Psoas muscle (tissue), 8 donors: ENCODE results near the gene FRMD6. TPM values are rescaled to one million over a fixed set of nuclear protein-coding genes. Genes with fewer than 3 reads are reported as not detected.

ENCODE experiments used
- ATAC-seq, 4 donors: fragments of 200-7000 bp; cut with Tn5 transposase; one replicate each; pipeline ENCODE4 v1.9.1; 2020; ENCODE audit warnings: moderate library complexity in 3 of 4, mild to moderate bottlenecking in 2 of 4
- DNase-seq, 2 donors: peaks; one replicate each; pipeline ENCODE4 v3.0.0-alpha.2; 2020
- H3K27ac ChIP-seq: fragments of 200-600 bp; one replicate; pipeline ENCODE4 v1.8.0; 2022
- H3K27me3 ChIP-seq, 3 donors: fragments of 200-600 bp in 1 of 3; one replicate each; pipeline versions ENCODE4 v1.6.1 to v1.8.0; 2013 to 2022; ENCODE audit warnings: low read length in 2 of 3, mild to moderate bottlenecking in 2 of 3, moderate library complexity in 1 of 3; ENCODE audit not compliant: insufficient read depth in 3 of 3
- H3K36me3 ChIP-seq, 2 donors: fragments of 200-600 bp in 1 of 2; one replicate each; pipeline versions ENCODE4 v1.6.1 to v1.8.0; 2013 to 2022; ENCODE audit warnings: low read depth in 1 of 2, mild to moderate bottlenecking in 1 of 2, moderate library complexity in 1 of 2; ENCODE audit not compliant: insufficient read depth in 1 of 2
- H3K4me1 ChIP-seq: fragments of 200-600 bp; one replicate; pipeline ENCODE4 v1.8.0; 2022
- H3K4me3 ChIP-seq: fragments of 200-600 bp; one replicate; pipeline ENCODE4 v1.8.0; 2022; ENCODE audit warnings: mild to moderate bottlenecking
- H3K9me3 ChIP-seq: fragments of 200-600 bp; one replicate; pipeline ENCODE4 v1.8.0; 2022
- CTCF ChIP-seq: fragments of 200-600 bp; IDR thresholded peaks from one replicate; pipeline ENCODE4 v1.8.0; 2022; ENCODE audit warnings: antibody characterized with exemption
- WGBS, 3 donors: extraction: QIAGEN DNeasy Blood & Tissue Kit; methylation state at CpG; one replicate each; pipeline versions ENCODE4 v1.1.6 to v1.1.7; 2013; 5-methylcytosine and 5-hydroxymethylcytosine counted together
- intact Hi-C, 2 donors: fragments of 100-400 bp; cut with DNase I; formaldehyde crosslinking; loops; one replicate each; pipeline versions ENCODE4 v1.11.0 to v1.14.2; 2022
- polyA plus RNA-seq, 3 donors: library from polyadenylated mRNA; stranded (reverse); fragments of 200-250 nt; gene quantifications; one replicate each; pipeline ENCODE4 v1.2.3, GENCODE V29; 2013
- total RNA-seq, 4 donors: library from RNA; stranded (reverse); fragmentation: NEBNext Ultra II Directional in 2 of 4; extraction: Animal tissue kit (Norgen Biotek cat#: 25700) in 2 of 4; gene quantifications; one replicate each; pipeline versions ENCODE4 v1.2.1 to v1.2.4, GENCODE V29; 2021 to 2023
- donor health status: healthy with polysubstance abuse.
- donor health status: DM: no; HTN: no; CAD: no; lungs with moderate emphysema.
- donor health status: Bipolar disorder and iron deficiency.
- donor health status: healthy.
- donor health status: DM: yes; HTN: yes; CAD: no.
- donor health status: DM: no; HTN: no; CAD: no.
- donor health status: DM: no; HTN: no; CAD: no.
- donor health status: DM: yes; HTN: yes; CAD: no.

The FRMD6 gene
- total and polyA plus RNA-seq, 7 donors = 2.5 to 9.8 (median 5.0) TPM

- H3K9me3 ChIP-seq = no peaks in the 10 kb centered on the region
- H3K27me3 ChIP-seq = no peaks in the 10 kb centered on the region
- no peaks in the 10 kb centered on the region for H3K36me3 ChIP-seq
- no peak for ATAC-seq
- TF ChIP-seq CTCF = no peak
- no peak overlapping the region for H3K4me3 ChIP-seq
- H3K4me1 ChIP-seq = no peaks in the 10 kb centered on the region
- 91 to 96% (median 91%) methylated on average over 3 of the region's 3 CpGs for WGBS, 3 donors
- intact Hi-C loops = no loop called here
- no peak overlapping the region for H3K27ac ChIP-seq
- DNase-seq = no peak
Measured at GRCh38 chr14:51666070-51666469, 14.4 kb downstream of the FRMD6 start.

- ATAC-seq = no peak
- no peaks in the 10 kb centered on the region for H3K36me3 ChIP-seq
- H3K4me3 ChIP-seq = no peak overlapping the region
- H3K4me1 ChIP-seq = no peaks in the 10 kb centered on the region
- H3K27ac ChIP-seq = no peak overlapping the region
- no peak for TF ChIP-seq CTCF
- H3K9me3 ChIP-seq = no peaks in the 10 kb centered on the region
- H3K27me3 ChIP-seq = no peaks in the 10 kb centered on the region
- intact Hi-C loops = no loop called here
- 82 to 85% (median 85%) methylated on average over 4 of the region's 4 CpGs for WGBS, 3 donors
- no peak for DNase-seq
Measured at GRCh38 chr14:51666826-51667225, 15.1 kb downstream of the FRMD6 start.

- Histone ChIP-seq H3K27ac (no peak overlapping the region), H3K9me3 (no peaks in the 10 kb centered on the region), H3K4me3 (no peak overlapping the region), H3K4me1 (no peaks in the 10 kb centered on the region), H3K27me3 (no peaks in the 10 kb centered on the region), H3K36me3 (no peaks in the 10 kb centered on the region)
- intact Hi-C loops = no loop called here
- DNase-seq = no peak
- WGBS, 3 donors = 93 to 97% (median 94%) methylated on average over 2 of the region's 2 CpGs
- no peak for ATAC-seq
- no peak for TF ChIP-seq CTCF
Measured at GRCh38 chr14:51668870-51669269, 17.2 kb downstream of the FRMD6 start.

GRCh38 chr14:51674294-51675002 lies 22.7 kb downstream of the FRMD6 start:
- H3K4me3 ChIP-seq = no peak overlapping the region
- no peak for TF ChIP-seq CTCF
- H3K36me3 ChIP-seq = no peaks in the 10 kb centered on the region
- DNase-seq (no peak), ATAC-seq (no peak)
- no peaks in the 10 kb centered on the region for H3K9me3 ChIP-seq
- no peaks in the 10 kb centered on the region for H3K27me3 ChIP-seq
- 89 to 96% (median 94%) methylated on average over 5 of the region's 5 CpGs for WGBS, 3 donors
- H3K4me1 ChIP-seq = peaks cover 15% of the 10 kb centered on the region
- no peak overlapping the region for H3K27ac ChIP-seq
- intact Hi-C loops = no loop called here

- DNase-seq = no peak
- no peaks in the 10 kb centered on the region for H3K9me3 ChIP-seq
- intact Hi-C loops = no loop called here
- no peak for ATAC-seq
- no peak for TF ChIP-seq CTCF
- H3K4me3 ChIP-seq = no peak overlapping the region
- no peaks in the 10 kb centered on the region for H3K27me3 ChIP-seq
- no peaks in the 10 kb centered on the region for H3K36me3 ChIP-seq
- peaks cover 19% of the 10 kb centered on the region for H3K4me1 ChIP-seq
- no peak overlapping the region for H3K27ac ChIP-seq
Measured at GRCh38 chr14:51676549-51676948, 24.8 kb downstream of the FRMD6 start.
